ENCODE results near the gene STAT5A.
A peak's percentile ranks its signal among the peaks of the same experiment; 100 is the strongest.

The STAT5A gene

DNA sequence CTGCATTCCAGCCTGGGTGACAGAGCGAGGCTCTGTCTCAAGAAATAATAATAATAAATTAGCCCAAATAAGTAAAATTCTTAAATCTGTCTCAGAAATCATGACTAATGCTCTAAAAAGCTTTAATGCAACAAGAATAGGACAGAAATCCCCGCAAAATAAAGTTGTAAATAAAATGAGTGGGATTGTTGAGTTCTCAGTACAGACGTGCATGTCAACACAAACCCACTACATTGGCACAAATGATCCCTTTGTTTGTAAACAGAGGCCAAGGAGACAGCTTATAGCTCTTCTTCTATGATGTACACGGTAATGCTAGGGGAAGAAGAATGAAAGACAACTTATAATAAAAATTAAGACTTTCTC, 18.1 kb upstream of the STAT5A start:
- DNase-seq: no peak

DNA sequence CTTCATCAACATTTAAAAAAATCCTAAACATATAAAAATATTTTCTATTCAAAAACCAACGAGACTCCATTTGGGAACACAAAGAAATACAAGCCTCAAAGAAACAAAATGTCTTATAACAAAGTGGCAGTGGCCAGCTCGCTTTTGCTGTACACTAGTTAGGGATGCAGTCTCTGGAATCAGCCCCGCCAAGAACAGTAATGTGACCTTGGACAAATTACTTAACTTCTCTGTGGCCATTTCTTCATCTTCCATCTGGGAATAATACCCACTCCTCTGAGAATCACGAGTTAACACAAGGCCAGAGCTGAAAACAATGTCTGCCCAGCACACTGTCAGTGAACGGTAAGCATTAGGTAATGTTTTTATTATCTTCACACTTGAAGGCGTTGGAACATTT, 17.7 kb upstream of the STAT5A start:
- no peak for DNase-seq

DNA sequence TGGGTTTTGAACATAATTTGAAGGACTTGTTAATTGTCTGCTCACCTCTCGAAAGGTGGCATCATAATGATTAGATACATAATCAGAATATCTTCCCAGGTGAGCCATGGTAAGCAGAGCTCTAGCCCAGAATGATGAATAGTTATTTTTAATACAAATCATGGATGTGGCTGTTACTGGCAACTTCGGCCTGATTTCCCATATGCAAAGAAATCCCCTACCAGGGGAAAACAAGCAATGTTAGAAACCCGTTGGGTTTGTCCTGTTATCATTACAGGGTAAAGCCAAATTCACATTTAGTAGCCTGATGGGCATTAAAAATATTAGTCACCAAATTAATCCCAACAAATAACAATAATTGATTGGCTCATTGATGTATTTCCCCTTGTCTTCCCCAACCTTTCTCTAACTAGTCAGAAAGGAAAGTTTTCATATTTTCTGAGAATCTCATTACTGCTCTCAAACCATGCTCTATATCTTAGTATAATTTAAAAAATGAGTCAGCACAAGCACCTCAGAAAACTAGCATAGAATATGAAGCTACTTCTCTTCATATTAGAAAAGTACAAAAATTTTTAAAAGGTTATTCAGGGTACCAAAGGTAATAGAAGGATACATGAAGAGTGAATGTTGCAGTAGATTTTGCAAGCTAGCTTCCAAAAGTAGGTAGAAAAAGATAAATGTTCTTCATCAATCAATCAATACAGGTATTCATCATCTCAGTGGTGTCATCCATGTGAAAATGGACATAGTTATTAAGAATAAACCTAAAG, 17.1 kb upstream of the STAT5A start:
- DNase-seq: no peak

DNA sequence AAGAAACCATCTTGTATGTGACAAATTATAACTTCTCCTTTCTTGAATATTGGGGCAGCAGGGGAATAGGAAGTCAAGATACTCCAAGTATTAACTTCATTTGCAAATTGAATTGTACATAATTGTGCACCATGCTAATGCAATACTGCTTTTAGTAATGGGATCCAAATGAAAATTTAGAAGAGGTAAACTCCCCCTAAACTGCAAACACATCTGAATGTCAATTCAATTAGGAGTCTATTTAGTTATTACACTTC, 16.6 kb upstream of the STAT5A start:
- DNase-seq: no peak

DNA sequence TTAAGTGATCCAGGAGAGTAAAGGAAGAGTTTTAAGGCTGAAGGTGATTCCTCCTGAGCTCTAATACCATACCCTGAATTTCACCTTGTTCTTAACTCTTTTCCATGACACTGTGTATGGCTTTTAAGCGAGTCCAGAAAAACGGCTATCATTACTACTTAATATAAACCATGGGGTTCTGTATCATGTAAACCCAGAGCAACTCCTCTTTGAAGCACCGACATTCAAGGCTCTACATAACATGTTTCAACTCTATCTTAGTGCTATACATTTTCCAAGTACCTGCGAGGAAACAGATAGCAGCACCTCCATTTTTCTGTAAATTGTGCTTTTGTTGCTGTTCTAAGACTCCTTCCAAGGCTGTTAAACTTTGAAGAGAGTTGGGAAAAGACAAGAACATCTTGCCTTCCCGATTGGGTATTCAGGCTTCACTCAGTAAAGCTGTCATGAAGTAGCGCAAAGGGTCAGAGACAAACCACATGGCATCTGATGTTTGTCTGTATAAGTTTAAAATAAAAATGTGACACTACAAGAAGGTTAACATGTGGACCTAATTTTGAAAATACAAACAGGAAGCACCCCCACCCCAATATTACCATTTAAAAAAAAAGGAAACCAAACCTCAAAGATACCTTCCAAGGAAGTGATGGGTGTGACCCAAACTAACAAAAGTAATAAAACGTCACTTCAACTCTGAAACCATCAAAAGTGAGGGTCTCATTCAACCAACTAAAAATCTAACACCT, 16.0 kb upstream of the STAT5A start:
- no peak for DNase-seq

DNA sequence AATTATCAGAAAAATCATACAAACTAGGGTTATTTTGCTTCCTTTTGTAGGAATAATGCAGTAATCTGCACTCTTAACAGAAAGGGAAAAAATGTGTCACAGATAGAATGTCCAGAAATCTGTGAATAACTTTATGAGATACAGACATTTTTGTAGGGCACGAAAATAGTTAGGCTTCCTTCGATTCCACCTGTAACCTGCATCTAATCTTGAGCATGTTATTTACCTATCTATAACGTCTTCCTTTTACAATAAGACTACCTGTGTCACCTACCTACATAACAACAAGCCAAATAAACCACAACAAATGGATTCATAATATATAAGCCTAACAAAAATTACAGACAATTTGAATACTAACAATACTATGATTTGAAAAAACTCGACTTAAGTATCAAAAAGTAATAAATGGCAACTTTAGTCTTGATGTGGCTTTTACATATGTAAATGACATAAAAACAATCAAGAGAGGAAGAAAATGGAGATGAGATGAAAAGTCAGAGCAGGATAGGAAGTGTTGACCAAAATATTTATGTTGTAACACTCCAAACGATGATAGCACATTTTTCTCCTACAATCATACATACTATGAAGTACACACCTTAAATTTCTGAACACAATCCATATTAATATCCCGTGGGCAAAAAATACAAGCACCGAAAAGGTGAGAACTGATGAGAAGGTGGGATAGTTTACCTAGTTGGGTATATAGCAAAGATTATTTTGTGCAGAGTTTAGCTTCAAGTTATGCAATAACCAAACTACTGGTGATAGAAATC, 14.6 kb upstream of the STAT5A start:
- no peak for DNase-seq

DNA sequence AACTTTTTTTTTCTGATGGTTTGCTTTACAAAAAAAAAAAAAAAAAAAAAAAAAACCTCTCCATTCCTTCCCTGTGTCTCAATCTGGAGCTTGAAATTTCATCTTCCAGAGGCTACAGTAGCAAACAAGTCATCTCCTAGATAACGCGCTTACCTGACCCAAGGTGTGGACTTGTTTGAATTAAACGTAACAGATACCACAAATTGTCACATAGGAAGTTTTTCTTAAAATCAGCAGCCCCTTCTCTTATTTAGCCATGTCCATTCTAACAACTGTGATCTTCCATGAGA, 14.1 kb upstream of the STAT5A start:
- DNase-seq: no peak

DNA sequence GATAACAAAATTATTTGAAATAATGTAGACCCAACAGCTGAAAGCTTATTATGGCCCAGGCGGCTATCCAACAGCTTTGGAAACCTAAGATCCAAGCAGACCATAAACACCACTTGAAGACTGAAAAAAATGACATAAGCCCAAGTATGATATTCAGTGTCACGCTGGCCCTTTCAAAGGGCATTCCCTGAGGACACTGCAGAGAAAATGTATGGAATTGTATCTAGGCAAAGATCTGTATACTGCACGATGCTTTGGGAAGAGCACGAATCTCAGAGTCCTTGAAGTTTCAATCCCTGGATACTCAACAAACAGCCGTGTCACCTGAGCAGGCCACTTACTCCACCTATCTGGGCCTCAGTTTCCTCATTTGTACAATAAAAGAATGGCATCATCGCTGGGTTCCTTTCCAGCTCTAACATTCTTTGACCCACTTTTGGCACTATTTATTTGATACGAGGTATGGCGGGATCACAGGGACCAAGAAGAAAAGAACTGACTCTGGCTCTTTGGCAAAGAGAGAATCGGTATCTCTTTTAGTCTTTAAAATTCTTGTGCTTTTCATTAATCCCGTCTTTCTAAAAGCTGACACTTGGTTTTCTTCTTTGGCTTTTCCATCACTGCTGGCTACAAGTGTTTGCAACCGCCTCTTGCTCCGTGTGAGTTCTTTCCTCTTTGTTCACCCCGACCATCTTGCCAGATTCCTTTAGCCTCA, 13.3 kb upstream of the STAT5A start:
- DNase-seq: peak; percentile 15

DNA sequence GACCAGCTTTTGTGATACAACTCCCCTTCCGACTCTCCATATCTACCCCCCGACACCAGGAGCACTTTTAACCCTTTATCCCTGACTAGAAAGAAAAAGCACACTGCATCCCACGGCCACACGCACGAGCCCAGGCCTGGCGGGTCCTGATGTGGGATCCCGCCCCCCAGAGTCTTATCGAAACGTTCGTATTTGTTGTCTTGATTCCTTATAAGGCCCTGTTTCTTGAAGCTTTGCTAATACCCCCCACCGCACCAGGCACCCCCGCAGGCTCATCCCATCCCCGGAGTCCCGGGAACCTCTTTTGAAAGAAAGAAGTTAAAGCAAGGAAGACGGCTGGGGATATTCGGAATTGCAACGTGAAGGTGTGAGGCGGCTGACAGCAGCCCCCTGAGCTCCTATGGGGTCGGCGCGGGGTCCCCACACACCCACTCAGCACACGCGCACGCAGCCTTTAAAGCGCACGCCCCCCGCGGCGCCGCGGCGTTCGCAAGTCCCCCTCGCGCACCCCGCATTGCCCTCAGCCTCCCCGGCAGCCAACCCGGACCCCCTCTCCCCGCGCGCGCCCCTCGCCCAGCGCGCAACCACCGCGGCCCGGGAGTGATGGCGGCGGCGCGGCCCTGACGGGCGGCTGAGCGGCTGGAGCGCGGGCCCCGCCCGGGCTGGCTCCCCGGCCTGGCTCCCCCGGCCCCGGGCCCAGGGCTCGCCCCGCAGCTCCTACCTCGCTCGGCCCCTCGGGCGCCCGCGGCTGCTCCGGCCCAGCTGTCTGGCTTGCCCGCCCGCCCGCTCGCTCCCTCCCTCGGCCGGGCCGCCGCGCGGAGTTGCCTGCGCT, 12.6 kb upstream of the STAT5A start:
- no peak for DNase-seq

DNA sequence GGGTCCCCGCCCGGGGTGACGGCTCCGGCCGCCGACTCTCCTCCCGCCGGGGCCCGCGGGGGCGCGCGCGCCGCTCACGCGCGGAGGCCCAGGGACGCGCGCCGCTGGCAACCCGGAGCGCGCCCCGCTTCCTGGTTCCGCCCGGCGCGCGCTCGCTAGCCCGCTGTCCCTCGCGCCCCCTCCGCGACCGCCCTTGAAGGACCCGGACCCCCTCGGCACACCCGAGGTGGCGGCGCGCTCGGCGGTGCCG, 12.0 kb upstream of the STAT5A start, which contains the start of gene STAT5B:
TSS of gene STAT5B (minus strand) at position 33 of the 250 bp plus-strand sequence. CDS start 44,264 bp downstream, outside the sequence.
- peak; percentile 84 for DNase-seq

DNA sequence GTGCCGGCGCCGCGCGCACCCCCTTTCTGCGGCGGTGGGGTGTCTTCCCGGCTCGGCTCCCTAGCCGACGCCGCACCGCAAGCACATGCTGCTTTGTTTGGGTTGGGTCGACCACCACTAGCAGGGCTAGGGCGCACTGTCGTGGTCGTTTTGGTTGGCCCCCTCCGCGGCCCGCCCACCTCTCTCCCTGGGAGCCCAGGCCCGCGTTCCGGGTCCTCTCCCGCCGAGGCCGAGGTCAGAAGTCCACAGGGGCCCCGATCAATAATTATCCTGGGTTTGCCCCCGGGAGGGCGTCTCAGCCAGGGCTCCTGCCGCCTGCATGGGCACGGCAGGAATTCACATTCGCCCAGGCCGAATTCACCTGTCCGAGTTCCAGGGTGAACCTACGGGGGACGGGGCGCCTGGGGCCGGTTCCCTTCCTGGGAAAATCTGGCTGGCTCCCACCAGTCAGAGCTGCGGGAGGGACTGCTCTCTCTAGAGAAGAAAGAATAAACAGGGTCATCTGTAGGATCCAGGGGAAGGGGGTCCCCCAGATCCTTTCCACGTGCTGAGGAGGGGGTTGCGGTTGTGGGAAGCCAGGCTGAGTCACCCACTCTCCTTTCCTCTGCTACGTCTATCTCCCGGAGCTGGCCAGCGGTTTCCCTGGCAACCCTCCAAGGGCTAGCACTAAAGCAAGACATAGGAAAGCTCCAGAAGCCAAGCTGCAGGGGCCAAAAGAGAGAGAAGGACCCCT, 11.5 kb upstream of the STAT5A start:
- DNase-seq: peak; percentile 44

DNA sequence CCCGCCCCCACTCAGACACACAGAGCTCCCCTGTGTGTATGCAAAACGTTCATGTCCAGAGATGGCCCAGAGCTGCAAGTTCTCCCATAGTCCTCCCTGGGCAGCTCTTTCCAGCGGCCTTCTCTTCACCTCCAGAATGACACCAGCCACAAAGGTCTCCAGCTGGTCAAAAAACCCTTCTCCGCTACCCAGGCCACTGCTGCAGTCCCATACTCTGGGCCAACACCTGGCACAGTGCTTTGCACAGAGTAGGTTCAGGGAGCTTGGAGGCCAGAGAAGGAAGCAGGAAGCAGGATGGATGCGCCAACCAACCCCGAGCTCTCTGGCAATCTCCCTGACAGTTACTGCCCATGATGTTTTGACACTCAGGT, 11.0 kb upstream of the STAT5A start:
- no peak for DNase-seq

DNA sequence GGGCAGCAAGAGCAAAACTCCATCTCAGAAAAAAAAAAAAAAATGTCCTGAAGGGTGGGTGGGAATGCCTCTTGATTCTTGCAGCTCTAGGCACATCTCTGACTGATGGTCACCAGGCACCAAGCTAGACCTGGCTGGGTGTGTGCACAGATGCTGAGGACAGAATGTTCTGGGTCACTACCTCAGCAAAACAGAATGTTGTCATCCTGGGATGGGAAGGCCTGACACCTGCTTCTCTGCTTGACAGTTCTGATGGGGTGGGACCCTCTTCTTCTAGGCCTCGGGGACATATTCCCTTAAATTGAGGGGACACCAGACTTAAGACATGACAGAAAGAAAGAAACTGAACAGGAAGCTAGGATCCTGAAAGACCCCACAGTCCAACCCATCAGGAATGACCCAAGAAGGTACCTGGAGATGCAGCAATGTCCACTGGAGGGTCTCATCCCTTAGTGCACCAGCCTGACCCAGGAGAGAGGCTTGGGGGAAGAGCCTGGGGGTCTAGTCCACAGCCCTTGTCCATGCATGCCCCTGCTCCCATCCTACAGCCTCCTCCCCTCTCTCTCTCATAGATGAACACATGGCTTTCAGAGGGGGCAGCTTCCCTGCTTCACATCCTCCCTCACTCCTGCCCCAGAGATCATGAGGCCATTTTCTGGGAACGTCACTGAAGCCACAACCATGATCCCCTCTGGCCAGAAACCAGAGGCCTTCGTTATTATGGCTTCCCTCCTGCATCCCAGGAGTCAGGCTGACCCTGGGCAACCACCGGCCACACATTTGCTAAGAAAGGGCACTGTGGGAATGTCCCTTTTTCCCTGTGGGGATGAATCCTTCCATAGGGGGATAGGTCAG, 8.3 kb upstream of the STAT5A start:
- no peak for DNase-seq

DNA sequence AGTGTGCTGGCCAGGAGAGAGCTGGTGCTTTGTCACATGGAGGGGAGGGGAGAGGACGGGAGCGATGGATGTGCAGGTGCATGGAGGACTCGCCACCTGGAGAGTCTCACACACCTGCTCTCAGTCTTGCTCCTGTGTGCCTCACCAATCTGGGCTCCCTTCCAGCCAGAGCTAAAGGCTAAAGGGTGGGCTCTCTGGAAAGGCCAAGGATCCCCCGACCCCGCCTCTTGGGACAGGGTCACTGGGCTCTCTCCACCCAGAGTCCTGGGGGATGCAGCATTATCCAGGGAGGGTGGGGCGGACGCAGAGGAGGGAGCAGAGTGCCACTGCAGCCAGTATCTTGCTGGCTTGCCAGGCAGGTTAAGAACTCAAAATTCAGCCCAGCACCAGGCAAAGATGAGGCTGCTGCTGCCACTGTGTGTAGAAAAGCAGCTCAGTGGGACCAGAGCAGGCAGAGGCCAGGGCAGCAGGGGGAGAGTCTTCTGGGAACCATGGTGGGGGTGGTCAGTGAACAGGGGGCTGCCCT, 6.7 kb upstream of the STAT5A start:
- no peak for DNase-seq

DNA sequence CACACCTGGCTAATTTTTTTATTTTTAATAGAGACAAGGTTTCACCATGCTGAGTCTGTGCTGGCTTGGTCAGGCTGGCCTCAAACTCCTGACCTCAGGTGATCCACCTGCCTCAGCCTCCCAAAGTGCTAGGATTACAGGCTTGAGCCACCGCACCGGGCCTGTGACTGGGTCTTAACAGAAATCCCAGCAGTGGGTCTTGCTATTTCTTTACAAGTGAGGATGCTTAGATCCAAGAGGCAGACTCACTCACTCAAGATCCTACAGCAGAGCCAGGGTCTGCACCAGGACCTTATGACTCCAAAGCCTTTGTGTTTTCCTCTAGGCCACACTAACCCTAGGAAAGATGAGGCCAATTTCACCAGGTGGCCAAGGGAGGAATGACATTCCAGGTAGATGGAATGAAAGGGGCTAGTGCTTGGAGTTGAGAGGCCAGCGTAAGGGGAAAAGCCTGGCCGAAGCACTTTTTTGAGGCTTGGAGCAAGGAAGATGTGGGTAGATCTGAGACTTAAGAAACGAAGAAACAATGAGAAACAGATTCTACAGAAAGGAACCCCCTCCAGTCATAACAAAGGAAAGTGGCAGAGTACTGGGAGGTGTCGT, 5.7 kb upstream of the STAT5A start:
- no peak for DNase-seq

DNA sequence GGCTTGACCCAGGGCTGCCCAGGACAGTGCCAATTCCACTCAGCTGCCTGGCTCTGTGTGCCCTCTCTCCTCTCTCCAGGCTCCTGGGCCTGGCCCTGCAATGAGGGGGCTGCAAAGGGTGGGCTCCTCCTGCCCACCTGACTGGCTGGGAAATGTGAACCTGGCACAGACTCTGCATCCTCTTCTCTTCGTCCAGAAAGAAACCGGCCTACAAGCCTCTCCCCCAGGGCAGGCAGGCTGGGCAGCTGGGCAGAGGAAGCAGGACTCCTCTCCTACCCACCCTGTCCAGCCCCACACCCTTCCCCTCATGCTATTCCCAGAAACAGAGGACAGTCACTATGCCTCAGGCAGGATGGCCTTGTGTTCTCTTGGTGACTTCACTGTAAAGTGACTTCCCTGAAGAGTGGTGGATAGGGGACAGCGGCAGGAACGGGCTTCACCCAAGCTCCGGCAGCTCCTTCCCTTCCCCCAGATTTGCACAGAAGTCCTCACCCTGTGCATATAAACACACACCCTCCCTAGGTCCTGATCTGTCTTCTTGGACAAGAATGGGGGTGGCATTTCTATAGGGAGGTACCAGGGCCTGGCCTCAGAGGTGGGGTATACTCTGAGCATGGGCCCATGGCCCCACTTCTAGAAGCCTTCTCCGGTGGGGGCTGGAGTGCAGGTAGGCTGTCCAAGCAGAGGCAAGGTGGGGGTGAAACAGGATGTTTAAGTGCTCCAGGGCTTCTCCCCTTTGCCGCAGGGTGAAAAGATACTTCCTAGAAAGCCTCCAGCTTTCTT, 4.9 kb upstream of the STAT5A start:
- no peak for DNase-seq

DNA sequence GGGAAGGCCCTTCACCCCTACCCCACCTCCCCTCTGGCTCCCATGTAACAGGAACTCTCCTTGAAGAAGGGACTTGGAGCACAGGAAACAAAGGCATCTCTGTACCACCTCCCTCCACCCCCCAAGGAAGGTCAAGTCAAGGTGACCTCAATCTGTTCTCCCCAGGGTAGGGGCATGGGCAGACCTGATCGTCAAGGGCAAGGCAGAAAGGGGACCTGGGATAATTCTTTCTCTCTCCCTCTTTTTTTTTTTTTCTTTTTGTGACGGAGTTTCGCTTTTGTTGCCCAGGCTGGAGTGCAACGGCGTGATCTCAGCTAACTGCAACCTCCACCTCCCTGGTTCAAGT, 4.3 kb upstream of the STAT5A start:
- no peak for DNase-seq

DNA sequence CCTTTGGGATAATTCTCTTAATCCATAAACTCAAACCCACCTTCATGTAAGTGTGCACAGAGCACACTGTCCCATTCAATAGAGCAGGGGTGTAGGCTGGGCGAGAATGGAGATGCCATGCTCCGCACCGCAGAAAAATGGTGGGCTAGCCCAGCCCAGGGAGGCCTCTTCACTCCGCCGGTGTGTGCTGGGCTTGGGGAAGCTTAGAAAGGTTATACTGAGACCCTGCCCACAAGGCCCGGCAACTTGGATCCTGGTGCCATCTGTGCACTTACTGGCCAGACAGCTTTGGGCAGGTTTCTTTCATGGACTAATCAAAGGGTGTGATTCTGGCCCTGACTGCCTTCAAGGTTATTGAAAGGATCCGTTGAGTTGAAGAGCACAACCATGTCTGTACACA, 3.7 kb upstream of the STAT5A start:
- DNase-seq: no peak

DNA sequence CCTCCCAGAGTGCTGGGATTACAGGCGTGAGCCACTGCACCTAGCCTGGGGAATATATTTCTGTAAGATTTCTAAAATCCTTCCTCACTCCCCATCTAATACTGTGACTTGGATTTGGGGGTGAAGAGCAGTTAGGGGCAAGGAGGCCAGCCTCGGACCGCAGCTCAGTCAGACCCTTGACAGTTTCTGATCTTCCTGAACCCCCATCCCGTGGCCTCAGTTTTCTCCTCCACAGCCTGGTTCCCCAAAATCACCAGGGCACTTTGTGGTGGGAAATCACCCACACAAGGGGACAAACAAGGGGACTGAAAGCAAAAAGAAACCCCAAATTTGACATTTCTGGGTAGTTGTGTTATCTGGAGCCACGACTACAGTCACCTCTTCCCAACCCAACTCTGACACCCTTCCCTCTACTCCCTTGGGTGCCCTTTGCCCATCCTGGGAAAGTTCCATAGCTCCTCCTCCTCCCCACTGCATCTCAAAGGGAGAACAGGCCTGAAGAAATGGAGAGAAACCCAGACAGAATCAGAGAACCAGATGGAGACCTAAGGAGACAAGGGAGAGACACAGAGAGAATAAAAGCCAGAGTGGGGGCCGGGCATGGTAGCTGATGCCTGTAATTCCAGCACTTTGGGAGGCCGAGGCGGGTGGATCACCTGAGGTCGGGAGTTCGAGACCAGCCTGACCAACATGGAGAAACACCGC, 2.8 kb upstream of the STAT5A start:
- no peak for DNase-seq

Data from suppressor macrophage treated with lipopolysaccharide for 4 hours (primary cell).